ENCODE measurements around the gene EID3. TPM values are rescaled to one million over a fixed set of nuclear protein-coding genes. Genes with fewer than 3 reads are reported as not detected.

Gene EID3
- total and polyA plus RNA-seq, 9 of the 15 experiments (the other 6 are each of a cell fraction or from before 2014, with no cell fraction given): 0.07 to 3.5 (median 0.42) TPM

DNA sequence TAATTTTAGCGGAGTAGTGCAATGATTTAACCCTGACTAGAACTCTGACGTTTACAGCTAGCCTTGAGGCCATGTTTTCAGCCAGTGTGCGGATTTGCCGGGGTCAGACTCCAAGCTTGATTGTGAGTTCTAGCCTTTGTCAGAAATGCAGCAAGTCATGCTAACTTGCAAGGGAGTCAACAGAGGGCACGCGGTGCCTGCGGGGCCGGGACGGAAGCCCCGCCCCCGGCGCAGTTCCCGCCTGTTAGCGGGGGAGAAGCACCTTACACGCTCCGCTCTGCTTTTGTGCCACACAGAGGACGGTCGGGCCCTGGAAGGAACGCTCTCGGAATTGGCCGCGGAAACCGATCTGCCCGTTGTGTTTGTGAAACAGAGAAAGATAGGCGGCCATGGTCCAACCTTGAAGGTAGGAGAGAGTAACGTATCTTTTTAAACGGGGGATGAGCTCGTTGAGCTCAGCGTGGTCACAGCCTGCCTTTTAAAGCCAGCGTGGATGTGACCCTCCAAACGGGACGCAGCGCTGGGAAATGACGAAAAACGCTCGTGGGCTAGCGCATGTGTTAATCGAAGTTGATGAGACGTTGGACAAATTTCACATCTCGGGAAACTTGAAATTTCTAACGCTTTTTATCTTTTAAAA, 14.8 kb upstream of the EID3 start (continued):
- peak; percentile 91 to 93 for TF ChIP-seq SIN3A (IDR thresholded peaks at IDR 0.05; ENCODE audit: borderline replicate concordance in 2 of 2, control insufficient read depth in 1 of 2, low read depth in 2 of 2, low read length in 2 of 2)
- peak; percentile 67 for TF ChIP-seq SPI1 (IDR thresholded peaks at IDR 0.05; ENCODE audit: borderline replicate concordance, low read depth, low read length)
- no peak for TF ChIP-seq PCBP1 (IDR thresholded peaks at IDR 0.05; ENCODE audit: low read depth, low read length, poor library complexity, severe bottlenecking)
- TF ChIP-seq EWSR1 (IDR thresholded peaks at IDR 0.05; ENCODE audit: borderline replicate concordance, low read depth, partially characterized antibody): no peak
- TF ChIP-seq FIP1L1 (IDR thresholded peaks at IDR 0.05; ENCODE audit: low read depth, low read length, poor library complexity, severe bottlenecking): no peak
- TF ChIP-seq FOXA3 (CRISPR knock-in tag; conservative IDR thresholded peaks at IDR 0.05 in 1 of 2, IDR thresholded peaks at IDR 0.05 in 1 of 2): peak; percentile 3 to 79; a peak in 1 of 4 replicates
- TF ChIP-seq, protein P1, sequence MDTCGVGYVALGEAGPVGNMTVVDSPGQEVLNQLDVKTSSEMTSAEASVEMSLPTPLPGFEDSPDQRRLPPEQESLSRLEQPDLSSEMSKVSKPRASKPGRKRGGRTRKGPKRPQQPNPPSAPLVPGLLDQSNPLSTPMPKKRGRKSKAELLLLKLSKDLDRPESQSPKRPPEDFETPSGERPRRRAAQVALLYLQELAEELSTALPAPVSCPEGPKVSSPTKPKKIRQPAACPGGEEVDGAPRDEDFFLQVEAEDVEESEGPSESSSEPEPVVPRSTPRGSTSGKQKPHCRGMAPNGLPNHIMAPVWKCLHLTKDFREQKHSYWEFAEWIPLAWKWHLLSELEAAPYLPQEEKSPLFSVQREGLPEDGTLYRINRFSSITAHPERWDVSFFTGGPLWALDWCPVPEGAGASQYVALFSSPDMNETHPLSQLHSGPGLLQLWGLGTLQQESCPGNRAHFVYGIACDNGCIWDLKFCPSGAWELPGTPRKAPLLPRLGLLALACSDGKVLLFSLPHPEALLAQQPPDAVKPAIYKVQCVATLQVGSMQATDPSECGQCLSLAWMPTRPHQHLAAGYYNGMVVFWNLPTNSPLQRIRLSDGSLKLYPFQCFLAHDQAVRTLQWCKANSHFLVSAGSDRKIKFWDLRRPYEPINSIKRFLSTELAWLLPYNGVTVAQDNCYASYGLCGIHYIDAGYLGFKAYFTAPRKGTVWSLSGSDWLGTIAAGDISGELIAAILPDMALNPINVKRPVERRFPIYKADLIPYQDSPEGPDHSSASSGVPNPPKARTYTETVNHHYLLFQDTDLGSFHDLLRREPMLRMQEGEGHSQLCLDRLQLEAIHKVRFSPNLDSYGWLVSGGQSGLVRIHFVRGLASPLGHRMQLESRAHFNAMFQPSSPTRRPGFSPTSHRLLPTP (IDR thresholded peaks at IDR 0.05; ENCODE audit: borderline replicate concordance, extremely low read depth, insufficient read length): no peak
- TF ChIP-seq FOXJ3 (CRISPR knock-in tag; IDR thresholded peaks at IDR 0.05): no peak
- TF ChIP-seq ZEB2 (IDR thresholded peaks at IDR 0.05): no peak
- TF ChIP-seq XRCC3 (IDR thresholded peaks at IDR 0.05): no peak
- TF ChIP-seq NR1H2 (CRISPR knock-in tag; IDR thresholded peaks at IDR 0.05): no peak
- no peak for TF ChIP-seq RBM15 (IDR thresholded peaks at IDR 0.05; ENCODE audit: insufficient read depth, low read length)
- peak; percentile 51 for TF ChIP-seq SAP30 (IDR thresholded peaks at IDR 0.05; ENCODE audit: borderline replicate concordance, insufficient read depth, low read depth, low read length, poor library complexity, severe bottlenecking)
- TF ChIP-seq NRF1 (conservative IDR thresholded peaks at IDR 0.05 in 1 of 2, IDR thresholded peaks at IDR 0.05 in 1 of 2): peak; percentile 77 to 82
- no peak for TF ChIP-seq SMARCE1 (IDR thresholded peaks at IDR 0.05)
- no peak for TF ChIP-seq EHMT2 (IDR thresholded peaks at IDR 0.05)
- TF ChIP-seq RB1 (IDR thresholded peaks at IDR 0.05; ENCODE audit: low read depth): peak; percentile 94; the same call in 1 of the 2 replicates
- TF ChIP-seq SMAD1 (IDR thresholded peaks at IDR 0.05; ENCODE audit: low read depth, low read length, partially characterized antibody): peak; percentile 47
- no peak for TF ChIP-seq ZNF561 (CRISPR knock-in tag; conservative IDR thresholded peaks at IDR 0.05)
- TF ChIP-seq ZNF444 (CRISPR knock-in tag; IDR thresholded peaks at IDR 0.05): no peak
- TF ChIP-seq, protein P2, sequence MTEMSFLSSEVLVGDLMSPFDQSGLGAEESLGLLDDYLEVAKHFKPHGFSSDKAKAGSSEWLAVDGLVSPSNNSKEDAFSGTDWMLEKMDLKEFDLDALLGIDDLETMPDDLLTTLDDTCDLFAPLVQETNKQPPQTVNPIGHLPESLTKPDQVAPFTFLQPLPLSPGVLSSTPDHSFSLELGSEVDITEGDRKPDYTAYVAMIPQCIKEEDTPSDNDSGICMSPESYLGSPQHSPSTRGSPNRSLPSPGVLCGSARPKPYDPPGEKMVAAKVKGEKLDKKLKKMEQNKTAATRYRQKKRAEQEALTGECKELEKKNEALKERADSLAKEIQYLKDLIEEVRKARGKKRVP (CRISPR knock-in tag; IDR thresholded peaks at IDR 0.05): no peak
- no peak for TF ChIP-seq NCOA2 (IDR thresholded peaks at IDR 0.05; ENCODE audit: partially characterized antibody in 2 of 2)
- TF ChIP-seq ZKSCAN1 (IDR thresholded peaks at IDR 0.05; ENCODE audit: low read depth, low read length): peak; percentile 43; the same call in 1 of the 2 replicates
- no peak for TF ChIP-seq DACH1 (IDR thresholded peaks at IDR 0.05; ENCODE audit: partially characterized antibody)
- TF ChIP-seq RBM25 (IDR thresholded peaks at IDR 0.05; ENCODE audit: low read depth, low read length, severe bottlenecking): no peak
- TF ChIP-seq DIDO1 (tag; IDR thresholded peaks at IDR 0.05; ENCODE audit: low read depth): no peak
